GM18502 (cell line): ENCODE data around the gene CYSTM1.

Experiments used
- ATAC-seq: cut with Tn5 transposase; IDR thresholded peaks from one replicate; pipeline ENCODE4 v1.9.1; 2021; ENCODE audit warnings: mild to moderate bottlenecking; ENCODE audit not compliant: unreplicated experiment, poor library complexity

CYSTM1 gene

GRCh38 chr5:140275837-140276236 is 100.8 kb downstream of the CYSTM1 start:
- no peak for ATAC-seq

- no peak for ATAC-seq
Measured at GRCh38 chr5:140282266-140282665, 107.3 kb downstream of the CYSTM1 start.

DNA sequence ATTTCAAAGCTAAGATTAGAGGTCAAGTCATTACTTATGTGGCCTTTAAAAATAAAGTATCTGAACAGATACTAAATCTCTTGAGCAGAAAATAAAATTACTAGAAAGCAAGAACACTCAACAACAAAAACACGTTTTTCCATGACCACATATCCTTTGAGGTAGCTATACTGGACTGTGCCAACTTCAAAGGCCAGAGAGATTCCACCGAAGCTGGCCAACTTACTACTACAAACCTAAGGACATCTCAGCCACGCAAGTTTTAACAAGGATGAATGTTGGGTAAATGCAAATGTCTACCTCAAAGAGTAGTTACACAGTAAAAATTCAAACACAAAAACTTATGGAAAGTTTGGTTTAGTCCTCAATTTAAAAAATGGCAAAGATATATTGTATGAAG is 109.0 kb downstream of the CYSTM1 start:
- no peak for ATAC-seq

- no peak for ATAC-seq
Measured at GRCh38 chr5:140286424-140286823, 111.4 kb downstream of the CYSTM1 start.

DNA sequence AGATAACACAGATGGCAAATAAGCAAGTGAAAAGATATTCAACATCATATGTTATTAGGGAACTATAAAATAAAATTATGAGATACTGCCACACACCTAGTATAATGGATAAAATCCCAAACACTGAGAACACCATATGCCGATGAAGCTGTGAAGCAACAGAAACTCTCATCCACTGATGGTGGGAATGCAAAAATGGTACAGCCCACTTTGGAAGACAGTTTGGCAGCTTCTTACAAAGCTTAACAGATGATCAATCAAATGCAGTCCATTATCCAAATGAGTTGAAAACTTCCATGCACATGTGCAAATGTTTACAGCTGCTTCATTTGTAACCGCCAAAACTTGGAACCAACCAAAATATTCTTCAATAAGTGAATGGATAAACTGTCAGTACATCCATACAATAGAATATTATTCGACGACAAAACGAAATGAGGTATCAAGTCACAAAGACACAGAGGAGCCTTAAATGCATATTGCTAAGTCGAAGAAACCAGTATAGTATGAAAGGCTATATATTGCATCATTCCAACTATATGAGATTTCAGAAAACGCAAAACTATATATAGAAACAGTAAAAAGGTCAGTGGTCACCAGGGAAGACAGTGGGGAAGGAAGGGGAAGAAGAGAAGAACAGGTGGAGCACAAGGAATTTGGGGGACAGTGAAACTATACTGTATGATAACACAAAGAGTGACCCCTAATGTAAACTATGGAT is 113.0 kb downstream of the CYSTM1 start:
- no peak for ATAC-seq

DNA sequence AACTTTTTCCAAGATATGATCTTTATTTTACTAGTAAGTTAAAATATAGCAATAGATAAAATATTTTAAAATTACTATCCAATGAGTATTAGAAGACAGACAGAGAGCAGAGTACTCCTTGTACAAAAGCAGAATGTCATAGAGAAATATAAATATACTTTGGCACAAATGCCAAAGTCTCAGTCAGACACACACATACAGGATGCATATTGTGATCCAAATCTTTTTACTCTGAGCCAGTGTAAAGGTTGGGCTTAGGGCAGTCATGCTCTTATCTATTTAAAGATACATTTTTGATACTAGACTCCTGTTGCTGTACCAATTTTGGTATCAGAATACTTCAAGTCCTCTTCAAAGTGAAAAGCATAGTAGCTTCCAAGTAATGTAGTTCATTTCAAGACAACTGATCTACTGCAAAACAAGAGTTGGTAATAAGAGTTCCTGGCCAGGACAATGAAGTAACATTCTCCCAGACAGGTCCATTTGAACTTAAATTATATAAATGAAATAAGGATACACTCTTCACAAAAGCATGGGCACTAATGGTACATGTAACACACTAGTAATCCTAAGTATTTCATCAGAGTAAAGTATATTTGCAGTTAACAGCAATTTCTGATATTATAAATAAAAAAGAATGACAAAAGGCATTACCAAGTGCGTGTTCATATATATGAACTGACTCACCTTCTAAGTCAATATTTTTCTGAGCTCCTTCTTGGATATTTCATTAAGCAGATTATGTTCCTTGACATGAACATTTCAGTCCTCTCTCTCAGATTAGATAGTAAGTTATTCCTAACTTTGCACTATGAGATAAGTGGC is 117.4 kb downstream of the CYSTM1 start:
- no peak for ATAC-seq
